ENCODE results near the gene BNIP3.

- TF ChIP-seq CTCF (conservative IDR thresholded peaks at IDR 0.05; ENCODE audit: low read depth, low read length) (no peak), EZH2 (IDR thresholded peaks at IDR 0.05; ENCODE audit: borderline replicate concordance, low read depth, low read length, poor library complexity, severe bottlenecking) (no peak)
Measured at GRCh38 chr10:132006966-132007365, 25.2 kb upstream of the BNIP3 start.

Data from A673 (cell line).